Kidney tubule cell (primary cell): Measurements from ENCODE around the gene TMEM269.

Experiments
- DNase-seq: peaks from one replicate; pipeline ENCODE4 v3.0.0-alpha.2; 2018; ENCODE audit warnings: low spot score

TMEM269 gene

DNA sequence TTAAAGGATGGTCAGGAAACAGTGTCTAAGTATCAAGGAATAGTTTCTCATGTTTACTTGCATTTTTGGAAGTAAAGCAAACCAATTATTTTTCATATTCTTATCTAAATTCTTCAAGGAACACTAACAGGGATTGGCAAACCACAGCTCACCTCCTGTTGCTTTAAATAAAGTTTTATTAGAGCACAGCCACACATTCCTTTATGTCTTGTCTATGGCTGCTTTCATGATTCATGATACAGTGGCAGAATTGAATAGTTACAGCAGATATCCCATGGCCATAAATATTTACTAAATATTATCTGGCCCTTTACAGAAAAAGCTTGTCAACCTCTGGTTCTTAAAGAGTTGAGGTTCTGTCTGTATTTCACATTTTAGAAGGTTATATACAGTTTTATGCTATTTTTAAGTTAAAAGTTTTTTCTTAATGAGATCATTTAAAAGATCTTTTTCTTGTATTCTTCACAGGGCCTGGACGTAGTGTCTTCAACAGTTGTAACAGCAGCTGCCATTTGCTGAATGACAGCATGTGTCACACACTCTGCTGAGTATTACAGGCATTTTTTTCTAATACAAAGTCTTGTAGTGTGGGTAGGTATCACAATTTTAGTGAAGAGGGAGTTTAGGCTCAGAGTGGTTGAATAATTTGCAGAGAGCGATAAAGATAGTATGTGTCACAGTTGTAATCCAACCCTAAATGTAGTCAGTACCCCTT, 64.2 kb downstream of the TMEM269 start:
- no peak for DNase-seq

DNA sequence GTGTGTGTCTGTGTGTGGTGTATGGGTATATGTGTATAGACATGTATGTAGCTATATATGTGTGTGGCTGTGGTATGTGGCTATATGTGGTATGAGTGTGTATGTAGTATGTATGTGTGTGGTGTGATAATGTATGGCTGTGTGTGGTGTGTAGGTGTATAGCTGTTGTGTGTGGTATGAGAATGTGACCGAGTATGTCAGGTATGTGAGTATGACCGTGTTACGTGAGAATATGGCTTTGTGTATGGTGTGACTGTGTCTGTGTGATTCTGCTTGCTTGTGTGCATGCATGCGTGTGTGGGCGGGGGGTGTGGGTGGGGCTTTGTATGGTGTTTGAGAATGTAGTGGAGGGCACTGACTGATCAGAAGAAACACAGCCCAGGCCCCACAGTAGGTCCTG, 65.2 kb downstream of the TMEM269 start:
- DNase-seq = no peak
